GM23248 (cell line): ENCODE data around the gene PAPPA2.

Experiments
- EZH2 ChIP-seq: fragments of 200-600 bp; sonication (generic); IDR thresholded peaks from 2 replicates; pipeline ENCODE4 v1.6.1; 2018; ENCODE audit warnings: antibody characterized with exemption, mild to moderate bottlenecking; ENCODE audit not compliant: insufficient read depth, poor library complexity, severe bottlenecking
- EZH2phosphoT487 ChIP-seq: fragments of 200-600 bp; sonication (generic); IDR thresholded peaks from 2 replicates; pipeline ENCODE4 v1.6.1; 2018; ENCODE audit warnings: antibody characterized with exemption, moderate library complexity, mild to moderate bottlenecking, low read depth; ENCODE audit not compliant: insufficient read depth

DNA sequence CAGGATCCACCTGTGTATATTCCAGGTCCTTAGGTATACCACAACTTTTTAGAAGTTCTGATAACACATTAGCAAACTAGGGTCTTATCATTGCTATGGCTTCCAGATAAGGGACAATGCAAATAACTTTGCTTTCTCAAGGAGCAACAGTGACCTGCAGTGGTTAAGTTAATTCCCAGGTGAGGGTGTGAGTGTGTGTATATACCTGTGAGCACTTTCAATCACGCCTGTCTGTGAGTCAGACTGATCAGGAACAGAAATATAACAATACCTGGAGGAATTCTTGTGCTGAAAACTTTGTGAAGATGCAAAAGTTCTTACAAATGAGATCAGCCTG lies 317.0 kb downstream of the PAPPA2 start:
- TF ChIP-seq EZH2phosphoT487 (no peak), EZH2 (no peak)
